ENCODE data around the gene PWWP2B. TPM values are rescaled to one million over a fixed set of nuclear protein-coding genes. Genes with fewer than 3 reads are reported as not detected.
A peak's percentile ranks its signal among the peaks of the same experiment; 100 is the strongest.

Gene PWWP2B
- total and polyA plus RNA-seq, 9 of the 15 experiments (the other 6 are each of a cell fraction or from before 2014, with no cell fraction given): 0.07 to 9.2 (median 1.6) TPM; not detected in 1

- TF ChIP-seq BCOR (IDR thresholded peaks at IDR 0.05) (no peak), E2F5 (CRISPR knock-in tag; IDR thresholded peaks at IDR 0.05) (no peak), ZNF507 (tag; conservative IDR thresholded peaks at IDR 0.05) (no peak), BRD9 (IDR thresholded peaks at IDR 0.05; ENCODE audit: low read depth, partially characterized antibody) (no peak)
These were observed 1.6 kb downstream of the PWWP2B start (continued) for GRCh38 chr10:132398566-132398991.

GRCh38 chr10:132399117-132400035 is 2.4 kb downstream of the PWWP2B start:
- ChIA-PET POLR2A (no interaction called here), CTCF (ENCODE audit: low intra/inter-chr PET ratio) (no interaction called here)
- H2AFZ ChIP-seq (ENCODE audit: low read depth, low read length): no peak overlapping the region
- no peak overlapping the region for H3K4me3 ChIP-seq
- H3K27me3 ChIP-seq (ENCODE audit: control insufficient read depth in 2 of 2, insufficient read depth in 2 of 2, low read length in 2 of 2): no peaks in the 10 kb centered on the region
- BruUV-seq (replicated peaks): no TSS peak
- peak overlapping the region in 1 of 2 experiments; percentile 35; a peak in 1 of 4 replicates for H3K9ac ChIP-seq (ENCODE audit: insufficient read depth in 1 of 2, low read depth in 2 of 2, low read length in 2 of 2)
- H3K36me3 ChIP-seq (ENCODE audit: control insufficient read depth, insufficient read depth, low read length): no peaks in the 10 kb centered on the region; the same call in 2 of the 3 replicates
- no peak for TF ChIP-seq E2F6 (IDR thresholded peaks at IDR 0.05; ENCODE audit: borderline replicate concordance in 1 of 2, extremely low read depth in 1 of 2, insufficient read depth in 1 of 2, insufficient read length in 1 of 2, low read depth in 1 of 2, low read length in 1 of 2, poor library complexity in 1 of 2, severe bottlenecking in 1 of 2)
- TF ChIP-seq PRDM10 (IDR thresholded peaks at IDR 0.05; ENCODE audit: partially characterized antibody): peak; percentile 67
- TF ChIP-seq RB1 (IDR thresholded peaks at IDR 0.05; ENCODE audit: low read depth): no peak
- peak; percentile 77 for TF ChIP-seq ZKSCAN1 (IDR thresholded peaks at IDR 0.05; ENCODE audit: low read depth, low read length)
- no peak for TF ChIP-seq ZBTB7A (IDR thresholded peaks at IDR 0.05; ENCODE audit: borderline replicate concordance, control insufficient read depth, low read depth, low read length)
- peaks cover 5 to 78% of the 10 kb centered on the region in 2 experiments; a peak in 3 of 5 replicates for H3K4me1 ChIP-seq (replicated peaks in 1 of 2; ENCODE audit: control insufficient read depth in 2 of 2, insufficient read depth in 2 of 2, low read length in 2 of 2)
- intact Hi-C loops (cut with micrococcal nuclease) (no loop called here), in situ Hi-C loops (cut with MboI) (no loop called here)
- WGBS (ENCODE audit: insufficient coverage, low coverage, missing lambda C conversion rate): 49% methylated on average over 9 of the region's 27 CpGs
- peaks cover 12% of the 10 kb centered on the region; the same call in 2 of the 3 replicates for H3K79me2 ChIP-seq (ENCODE audit: control insufficient read depth, insufficient read depth, low read length)
- H3K9me1 ChIP-seq (ENCODE audit: control insufficient read depth, insufficient read depth, low read length): no peaks in the 10 kb centered on the region
- no peaks in the 10 kb centered on the region for H4K20me1 ChIP-seq (replicated peaks; ENCODE audit: control insufficient read depth, insufficient read depth, low read length)
- H3K9me3 ChIP-seq (replicated peaks; ENCODE audit: control insufficient read depth, insufficient read depth, low read depth, low read length): no peaks in the 10 kb centered on the region
- H3K27ac ChIP-seq (ENCODE audit: extremely low read depth, low read depth, low read length): no peak overlapping the region
- DNase-seq (ENCODE audit: extremely low read depth in 1 of 4, low spot score in 3 of 4) (no peak), FAIRE-seq (no peak), ATAC-seq (no peak)
- H3K4me2 ChIP-seq (ENCODE audit: insufficient read depth, low read length): no peak overlapping the region

Data from K562 (cell line).